ENCODE measurements around the gene ACSS1. TPM values are rescaled to one million over a fixed set of nuclear protein-coding genes. Genes with fewer than 3 reads are reported as not detected.

Gene ACSS1
- total RNA-seq, 4 donors from 2014 or later, result 38.5 to 55.5 (median 42.2) TPM

DNA sequence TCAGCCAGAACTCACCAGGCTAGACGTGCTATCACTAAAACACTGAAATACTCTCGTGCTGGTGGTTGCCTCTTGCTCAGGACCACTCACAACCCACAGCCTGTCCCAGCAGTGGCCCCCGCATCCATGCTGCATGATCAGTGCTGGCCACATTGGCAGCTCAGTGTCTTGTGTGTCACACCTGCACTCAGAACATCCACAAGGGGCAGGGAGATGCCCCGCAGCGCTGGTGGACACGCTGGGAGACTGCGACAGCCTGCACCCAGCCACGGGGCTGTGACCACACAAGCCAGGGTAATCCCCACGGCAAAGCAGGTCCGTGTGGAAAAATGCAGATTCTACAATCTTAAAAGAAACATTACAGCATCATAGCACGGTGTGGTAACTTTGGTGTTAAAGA lies 41.5 kb downstream of the ACSS1 start:
- Histone ChIP-seq H3K27ac (no peak overlapping the region), H3K4me3 (no peak overlapping the region), H3K36me3 (peaks cover 0 to 98% (median 23%) of the 10 kb centered on the region in 3 donors), H3K4me1 (peaks cover 0 to 5% (median 0%) of the 10 kb centered on the region in 4 donors), H3K9me3 (no peaks in the 10 kb centered on the region), H3K27me3 (no peaks in the 10 kb centered on the region)
- TF ChIP-seq, protein P1, sequence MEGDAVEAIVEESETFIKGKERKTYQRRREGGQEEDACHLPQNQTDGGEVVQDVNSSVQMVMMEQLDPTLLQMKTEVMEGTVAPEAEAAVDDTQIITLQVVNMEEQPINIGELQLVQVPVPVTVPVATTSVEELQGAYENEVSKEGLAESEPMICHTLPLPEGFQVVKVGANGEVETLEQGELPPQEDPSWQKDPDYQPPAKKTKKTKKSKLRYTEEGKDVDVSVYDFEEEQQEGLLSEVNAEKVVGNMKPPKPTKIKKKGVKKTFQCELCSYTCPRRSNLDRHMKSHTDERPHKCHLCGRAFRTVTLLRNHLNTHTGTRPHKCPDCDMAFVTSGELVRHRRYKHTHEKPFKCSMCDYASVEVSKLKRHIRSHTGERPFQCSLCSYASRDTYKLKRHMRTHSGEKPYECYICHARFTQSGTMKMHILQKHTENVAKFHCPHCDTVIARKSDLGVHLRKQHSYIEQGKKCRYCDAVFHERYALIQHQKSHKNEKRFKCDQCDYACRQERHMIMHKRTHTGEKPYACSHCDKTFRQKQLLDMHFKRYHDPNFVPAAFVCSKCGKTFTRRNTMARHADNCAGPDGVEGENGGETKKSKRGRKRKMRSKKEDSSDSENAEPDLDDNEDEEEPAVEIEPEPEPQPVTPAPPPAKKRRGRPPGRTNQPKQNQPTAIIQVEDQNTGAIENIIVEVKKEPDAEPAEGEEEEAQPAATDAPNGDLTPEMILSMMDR (IDR thresholded peaks at IDR 0.05), result no peak
- TF ChIP-seq POLR2A (IDR thresholded peaks at IDR 0.05), result no peak
- TF ChIP-seq EP300 (IDR thresholded peaks at IDR 0.05), result no peak
- no peak for DNase-seq (ENCODE audit: low spot score in 2 of 2)
- WGBS, 2 donors, result 81 to 88% methylated on average over 9 to 11 of the region's 11 CpGs

DNA sequence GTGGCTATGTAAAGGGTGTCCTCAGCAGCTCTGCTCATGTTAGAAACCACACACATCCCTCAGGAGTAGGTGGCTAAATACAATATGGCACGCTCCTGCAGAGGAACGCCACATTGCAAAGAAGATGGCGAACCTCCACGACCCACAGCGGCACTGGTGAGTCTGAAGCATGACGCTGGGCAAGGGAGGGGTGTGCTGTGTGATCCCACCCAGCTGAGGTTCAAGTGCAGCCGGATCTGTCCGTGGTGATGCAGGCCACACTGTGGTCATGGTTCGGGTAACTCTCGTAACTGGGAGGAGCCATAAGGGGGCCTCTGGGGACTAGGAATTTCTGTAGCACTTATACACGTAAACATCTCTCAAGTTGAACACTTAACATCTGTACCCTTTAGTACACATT lies 42.0 kb downstream of the ACSS1 start:
- 82 to 88% methylated on average over 11 of the region's 11 CpGs for WGBS, 2 donors
- Histone ChIP-seq H3K27ac (no peak overlapping the region), H3K36me3 (peaks cover 0 to 98% (median 28%) of the 10 kb centered on the region in 3 donors), H3K4me3 (no peak overlapping the region), H3K9me3 (no peaks in the 10 kb centered on the region), H3K4me1 (peaks cover 0 to 5% (median 0%) of the 10 kb centered on the region in 4 donors), H3K27me3 (no peaks in the 10 kb centered on the region)
- DNase-seq (ENCODE audit: low spot score in 2 of 2), result no peak
- TF ChIP-seq POLR2A (IDR thresholded peaks at IDR 0.05), result no peak
- no peak for TF ChIP-seq EP300 (IDR thresholded peaks at IDR 0.05)
- TF ChIP-seq, protein P1 (IDR thresholded peaks at IDR 0.05), result no peak

DNA sequence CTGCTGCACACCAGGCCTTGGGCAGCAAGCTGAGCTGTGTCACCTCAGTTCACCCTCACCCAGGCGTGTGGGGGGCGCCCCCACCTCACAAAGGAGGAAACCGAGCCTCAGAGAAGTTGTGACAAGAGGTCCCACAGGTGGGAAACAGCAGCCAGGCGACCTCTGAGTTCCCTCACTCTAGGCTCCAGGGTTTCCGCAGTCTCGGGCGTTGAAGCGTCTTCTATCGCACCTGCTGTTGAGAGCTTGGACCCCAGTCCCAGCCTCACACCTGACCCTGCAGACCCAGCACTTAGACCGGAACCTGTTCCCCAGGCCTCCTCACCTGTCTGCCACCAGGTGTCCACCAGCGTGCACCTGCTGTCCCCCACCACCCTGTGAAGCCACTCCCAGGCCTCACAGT lies 43.1 kb downstream of the ACSS1 start:
- Histone ChIP-seq H3K27me3 (no peaks in the 10 kb centered on the region), H3K4me1 (no peaks in the 10 kb centered on the region), H3K4me3 (no peak overlapping the region), H3K9me3 (no peaks in the 10 kb centered on the region), H3K27ac (no peak overlapping the region), H3K36me3 (peaks cover 0 to 99% (median 32%) of the 10 kb centered on the region in 3 donors)
- no peak for TF ChIP-seq EP300 (IDR thresholded peaks at IDR 0.05)
- no peak for TF ChIP-seq POLR2A (IDR thresholded peaks at IDR 0.05)
- TF ChIP-seq, protein P1 (IDR thresholded peaks at IDR 0.05), result no peak
- WGBS, 2 donors, result 90 to 91% methylated on average over 10 to 11 of the region's 11 CpGs
- DNase-seq (ENCODE audit: low spot score in 2 of 2), result no peak

DNA sequence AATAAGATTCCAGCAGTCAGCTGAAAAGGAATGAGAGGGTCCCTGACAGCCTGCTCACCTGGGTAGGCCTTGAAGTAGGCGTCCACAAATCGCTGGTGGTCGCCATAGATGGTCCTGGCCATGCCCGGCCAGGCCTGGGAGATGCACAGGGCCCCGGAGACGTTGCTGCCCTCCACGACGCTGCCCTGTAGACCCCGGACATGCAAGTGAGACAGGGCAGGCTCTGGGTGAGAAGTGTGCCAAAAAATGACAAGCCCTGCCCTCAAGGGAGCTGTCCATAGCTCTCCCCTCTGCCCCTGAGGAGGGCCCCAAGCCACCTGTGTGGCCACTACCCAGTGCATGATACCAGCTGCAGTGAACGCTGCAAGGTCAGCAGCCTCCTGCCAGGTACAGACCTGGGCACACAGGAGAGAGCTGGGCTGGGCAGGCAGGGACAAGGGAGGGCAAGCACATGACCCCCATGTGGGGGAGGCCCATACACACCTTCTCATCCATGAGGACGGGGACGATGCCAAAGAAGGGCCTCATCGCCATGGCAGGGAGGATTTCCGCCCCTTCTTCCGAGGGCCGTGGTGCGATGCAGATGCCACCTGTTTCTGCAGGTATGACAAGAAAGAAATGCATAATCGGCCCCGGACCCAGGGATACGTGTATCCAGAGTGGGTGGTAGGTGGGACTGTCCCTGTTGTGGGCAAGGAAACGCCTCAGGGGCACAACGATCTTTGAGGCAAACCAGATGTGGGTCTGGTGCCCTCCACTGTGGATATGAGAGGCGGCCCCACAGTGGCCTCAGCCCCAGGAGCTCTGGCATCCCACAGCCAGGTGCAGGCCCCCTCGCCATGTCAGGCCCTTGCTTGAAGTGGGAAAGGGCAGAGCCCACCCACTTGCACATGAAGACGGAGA lies 44.2 kb downstream of the ACSS1 start:
- H3K4me1 ChIP-seq, result no peaks in the 10 kb centered on the region
- no peak for DNase-seq (ENCODE audit: low spot score in 2 of 2)
- no peaks in the 10 kb centered on the region for H3K9me3 ChIP-seq
- H3K27me3 ChIP-seq, result no peaks in the 10 kb centered on the region
- TF ChIP-seq EP300 (IDR thresholded peaks at IDR 0.05), result no peak
- TF ChIP-seq, protein P1 (IDR thresholded peaks at IDR 0.05), result no peak
- no peak for TF ChIP-seq POLR2A (IDR thresholded peaks at IDR 0.05)
- H3K36me3 ChIP-seq, result peaks cover 0 to 99% (median 36%) of the 10 kb centered on the region in 3 donors
- H3K27ac ChIP-seq, result no peak overlapping the region
- no peak overlapping the region for H3K4me3 ChIP-seq
- 93 to 94% methylated on average over 23 to 25 of the region's 25 CpGs for WGBS, 2 donors

DNA sequence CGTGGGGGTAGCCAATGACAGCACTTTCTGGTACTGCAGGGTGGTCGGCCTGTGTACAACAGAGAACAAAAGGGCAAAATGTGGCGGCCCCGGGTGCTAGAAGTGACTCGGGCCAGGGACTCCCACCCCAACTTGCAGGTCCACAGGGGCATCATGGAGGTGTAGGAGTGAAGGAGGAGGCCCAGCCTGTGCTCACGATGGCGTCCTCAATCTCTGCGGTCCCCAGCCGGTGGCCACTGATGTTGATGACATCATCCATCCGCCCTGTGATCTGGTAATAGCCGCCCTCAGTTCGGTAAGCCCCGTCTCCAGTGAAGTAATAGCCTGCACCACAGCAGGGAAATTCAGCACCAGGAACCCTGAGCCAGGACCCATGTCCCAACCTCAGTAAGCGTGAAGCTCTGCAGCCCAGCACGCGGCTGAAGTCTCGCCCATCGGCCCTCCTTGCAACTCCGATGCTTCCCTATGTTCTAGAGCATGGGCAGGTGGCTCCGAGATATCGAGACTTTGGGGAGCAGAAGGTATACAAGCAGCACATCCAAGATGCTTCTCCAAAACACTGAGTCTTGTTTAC lies 45.2 kb downstream of the ACSS1 start:
- Histone ChIP-seq H3K27ac (no peak overlapping the region), H3K4me1 (no peaks in the 10 kb centered on the region), H3K4me3 (no peak overlapping the region), H3K9me3 (no peaks in the 10 kb centered on the region), H3K27me3 (no peaks in the 10 kb centered on the region), H3K36me3 (peaks cover 0 to 100% (median 46%) of the 10 kb centered on the region in 3 donors)
- WGBS, 2 donors, result 87% methylated on average over 20 of the region's 21 CpGs
- TF ChIP-seq POLR2A (IDR thresholded peaks at IDR 0.05), result no peak
- no peak for TF ChIP-seq EP300 (IDR thresholded peaks at IDR 0.05)
- TF ChIP-seq, protein P1 (IDR thresholded peaks at IDR 0.05), result no peak
- DNase-seq (ENCODE audit: low spot score in 2 of 2), result no peak

Data from tibial nerve (tissue), 4 donors.